H1 (cell line): ENCODE results near the gene RPS6KA5. TPM values are rescaled to one million over a fixed set of nuclear protein-coding genes. Genes with fewer than 3 reads are reported as not detected.

Source experiments
- ASH2L ChIP-seq: fragments of 200-600, 300-600 bp; sonication (generic); IDR thresholded peaks from one replicate; pipeline ENCODE4 v1.7.1; 2017; ENCODE audit warnings: low read length
- CHD2 ChIP-seq: IDR thresholded peaks from 2 replicates; pipeline ENCODE4 v1.6.1; 2012; ENCODE audit warnings: low read length, improper control_type of control experiment
- CHD7 ChIP-seq: fragments of 300-600 bp; sonication (generic); IDR thresholded peaks from 2 replicates; pipeline ENCODE4 v1.7.1; 2012; ENCODE audit warnings: low read length, moderate library complexity, mild to moderate bottlenecking, inconsistent platforms; ENCODE audit not compliant: insufficient replicate concordance
- KDM4A ChIP-seq: IDR thresholded peaks from one replicate; pipeline ENCODE4 v1.7.1; 2012; ENCODE audit warnings: low read depth, mild to moderate bottlenecking, moderate library complexity, low read length, inconsistent platforms; ENCODE audit not compliant: severe bottlenecking
- MAFK ChIP-seq: IDR thresholded peaks from 2 replicates; pipeline ENCODE4 v1.6.1; 2012; ENCODE audit warnings: low read depth, mild to moderate bottlenecking, improper control_type of control experiment, low read length
- NRF1 ChIP-seq: IDR thresholded peaks from 2 replicates; pipeline ENCODE4 v1.6.1; 2011; ENCODE audit warnings: mild to moderate bottlenecking, low read depth, low read length, improper control_type of control experiment
- POLR2A ChIP-seq, 2 experiments: IDR thresholded peaks; 1 replicate in 1 of 2; 2 replicates in 1 of 2; pipeline ENCODE4 v1.6.1; 2011; ENCODE audit warnings: low read depth in 2 of 2, low read length in 2 of 2, mild to moderate bottlenecking in 2 of 2; ENCODE audit errors: control extremely low read depth in 1 of 2
- RNF2 ChIP-seq: fragments of 200-900, 300-1000 bp; sonication (generic); IDR thresholded peaks from 2 replicates; pipeline ENCODE4 v1.7.1; 2016; ENCODE audit warnings: borderline replicate concordance, low read depth, mild to moderate bottlenecking, antibody characterized with exemption, low read length; ENCODE audit not compliant: poor library complexity, severe bottlenecking; ENCODE audit errors: missing control alignments
- SUZ12 ChIP-seq: fragments of 200-600 bp; sonication (generic); IDR thresholded peaks from 2 replicates; pipeline ENCODE4 v1.6.1; 2012; ENCODE audit warnings: mild to moderate bottlenecking, inconsistent platforms, low read length, moderate library complexity, mixed read lengths
- TAF1 ChIP-seq: IDR thresholded peaks from 2 replicates; pipeline ENCODE4 v1.6.1; 2011; ENCODE audit warnings: mild to moderate bottlenecking, low read depth, low read length
- TAF7 ChIP-seq: optimal IDR thresholded peaks from 2 replicates; pipeline ENCODE3; 2011; ENCODE audit warnings: low read depth, mild to moderate bottlenecking, inconsistent platforms, low read length, moderate library complexity, borderline replicate concordance
- polyA plus RNA-seq, 7 experiments: library from polyadenylated mRNA; depleted of rRNA in 3 of 7; stranded (reverse) in 5 of 7; unstranded in 2 of 7; fragments of >200 nt in 5 of 7; fragments of 200-250 nt in 2 of 7; gene quantifications; 1 replicate in 5 of 7; 2 replicates in 1 of 7; 4 replicates in 1 of 7; pipeline versions ENCODE4 v1.2.1 to v1.2.3, GENCODE V29; 2011 to 2013; ENCODE audit warnings: missing spikeins in 2 of 7, mixed read lengths in 2 of 7
- total RNA-seq: library from RNA; stranded (reverse); fragmentation: NEBNext Ultra II Directional; extraction: Animal tissue kit (Norgen Biotek cat#: 25700); gene quantifications from 2 replicates; pipeline ENCODE4 v1.2.1, GENCODE V29; 2021

Gene RPS6KA5
- total and polyA plus RNA-seq, 2 of the 8 experiments (the other 6 are each of a cell fraction or from before 2014, with no cell fraction given): 0.85 to 3.1 TPM

- TF ChIP-seq CHD7: no peak
- peak; percentile 56 for TF ChIP-seq NRF1
- TF ChIP-seq POLR2A (IDR thresholded peaks at IDR 0.05; ENCODE audit: control extremely low read depth in 1 of 2, low read depth in 2 of 2, low read length in 2 of 2): peak; percentile 44 to 83; a peak in 2 of 3 replicates
- peak; percentile 34 for TF ChIP-seq TAF7
- no peak for TF ChIP-seq RNF2
- peak; percentile 76 for TF ChIP-seq KDM4A
- TF ChIP-seq SUZ12: no peak
- peak; percentile 79 for TF ChIP-seq ASH2L
- peak; percentile 62 for TF ChIP-seq TAF1
- TF ChIP-seq CHD2: peak; percentile 91
- TF ChIP-seq MAFK: no peak
These were observed at the start of gene RPS6KA5 (continued) for GRCh38 chr14:91060351-91061055.
